Activated CD4-positive, alpha-beta memory T cell treated with anti-CD3 and anti-CD28 coated beads, Interleukin-2, amount 10 ng/mL, durations not matched to agents 7 days and 5 days (primary cell): ENCODE measurements around the gene PSMD9. TPM values are rescaled to one million over a fixed set of nuclear protein-coding genes. Genes with fewer than 3 reads are reported as not detected.
"Not testable (repeated sequence)": the region's sequence is repeated elsewhere in the genome, so short reads cannot be mapped to it uniquely, and the experiment has no call there.

Experiments
- CTCF ChIA-PET: fragments of 350-600 bp; sonication (Branson Sonifier 250); formaldehyde crosslinking; loops from one replicate; lab custom pipeline; 2021; ENCODE audit warnings: antibody characterized with exemption, inconsistent platforms; lab: Charles Lee
- POLR2A ChIA-PET: fragments of 350-600 bp; sonication (Branson Sonifier 250); formaldehyde crosslinking; loops from one replicate; lab custom pipeline; 2021; ENCODE audit warnings: antibody characterized with exemption; lab: Charles Lee
- DNase-seq: peaks from one replicate; pipeline ENCODE4 v3.0.0-alpha.2; 2020
- H3K27ac Mint-ChIP-seq: one replicate; pipeline ENCODE4 v1.8.0; 2021; ENCODE audit warnings: mild to moderate bottlenecking, mixed read lengths
- H3K27me3 Mint-ChIP-seq: one replicate; pipeline ENCODE4 v1.8.0; 2021; ENCODE audit warnings: mixed read lengths
- H3K36me3 Mint-ChIP-seq: one replicate; pipeline ENCODE4 v1.8.0; 2021; ENCODE audit warnings: low read depth, mixed read lengths
- H3K4me1 Mint-ChIP-seq: one replicate; pipeline ENCODE4 v1.8.0; 2021; ENCODE audit warnings: mixed read lengths
- H3K4me3 Mint-ChIP-seq: one replicate; pipeline ENCODE4 v1.8.0; 2021; ENCODE audit warnings: mild to moderate bottlenecking, mixed read lengths
- H3K9me3 Mint-ChIP-seq: one replicate; pipeline ENCODE4 v1.8.0; 2021; ENCODE audit warnings: mixed read lengths
- total RNA-seq, 2 experiments: library from RNA; stranded (reverse); gene quantifications; one replicate each; pipeline ENCODE4 v1.2.3, GENCODE V29; 2021

PSMD9 gene
- total RNA-seq, 2 experiments from 2014 or later = 56.3 to 59.7 TPM

DNA sequence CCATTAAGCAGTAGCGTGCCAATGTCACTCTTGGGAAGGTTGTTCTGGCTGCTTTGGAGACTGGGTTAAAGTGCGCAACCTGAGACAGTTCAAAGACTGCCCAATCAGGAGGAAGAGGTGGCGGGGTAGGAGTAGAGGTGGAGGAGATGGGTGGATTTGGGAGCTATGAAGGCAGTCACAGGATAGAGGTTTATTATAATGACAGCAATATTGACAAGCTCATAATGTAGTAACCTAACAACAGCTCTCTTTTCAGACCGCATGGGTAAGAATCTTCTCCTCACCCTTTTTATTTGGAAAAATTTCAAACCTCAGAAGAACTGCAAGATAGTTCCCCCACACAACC lies 5.3 kb upstream of the PSMD9 start:
- Mint-ChIP-seq H3K4me1 (peaks cover 8% of the 10 kb centered on the region), H3K27ac (no peak overlapping the region), H3K36me3 (no peaks in the 10 kb centered on the region), H3K9me3 (no peaks in the 10 kb centered on the region), H3K27me3 (peaks cover 5% of the 10 kb centered on the region), H3K4me3 (no peak overlapping the region)
- POLR2A ChIA-PET = interaction anchor here (0.5 kb wide), 1 partner anchor 31 kb away, joined by 3 read pairs; no protein-coding TSS in a partner anchor
- no peak for DNase-seq
- CTCF ChIA-PET = interaction anchor here (0.6 to 1.0 kb wide), 3 partner anchors 10 to 89 kb away, joined by 3 read pairs; no protein-coding TSS in a partner anchor

DNA sequence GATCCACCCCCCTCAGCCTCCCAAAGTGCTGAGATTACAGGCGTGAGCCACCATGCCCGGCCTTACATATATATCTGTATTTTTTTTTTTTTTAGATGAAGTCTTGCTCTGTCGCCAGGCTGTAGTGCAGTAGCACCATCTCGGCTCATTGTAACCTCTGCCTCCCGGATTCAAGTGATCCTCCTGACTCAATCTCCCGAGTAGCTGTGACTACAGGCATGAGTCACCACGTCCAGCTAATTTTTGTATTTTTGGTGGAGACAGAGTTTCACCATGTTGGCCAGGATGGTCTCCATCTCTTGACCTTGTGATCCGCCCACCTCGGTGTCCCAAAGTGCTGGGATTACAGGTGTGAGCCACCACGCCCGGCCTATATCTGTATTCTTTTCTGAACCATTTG lies 3.5 kb upstream of the PSMD9 start:
- H3K27me3 Mint-ChIP-seq, H3K4me3 Mint-ChIP-seq, POLR2A ChIA-PET, H3K9me3 Mint-ChIP-seq, DNase-seq, H3K36me3 Mint-ChIP-seq, H3K27ac Mint-ChIP-seq: not testable (repeated sequence)
- CTCF ChIA-PET = interaction anchor here (5.1 kb wide), 1 partner anchor 90 kb away, joined by 83 read pairs; the partner anchor contains the start of gene RHOF
- H3K4me1 Mint-ChIP-seq = peaks cover 25% of the 10 kb centered on the region

DNA sequence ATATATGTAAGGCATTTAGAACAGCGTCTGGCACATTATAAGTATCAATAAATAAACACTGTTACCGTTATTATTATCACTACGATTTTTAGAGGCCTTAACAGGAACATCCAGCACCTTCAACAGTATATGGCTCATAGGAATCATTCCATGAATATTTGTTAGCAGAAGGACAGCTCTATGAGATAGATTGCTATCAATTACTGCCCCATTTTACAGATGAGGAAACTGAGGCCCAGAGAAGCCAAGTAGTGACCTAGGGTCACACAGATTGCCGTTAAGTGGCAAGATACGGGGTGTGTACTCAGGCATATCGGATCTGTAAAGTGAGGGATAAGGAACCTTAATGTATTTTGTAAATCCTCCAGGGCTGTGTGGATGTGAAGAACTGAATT lies 510 bp upstream of the PSMD9 start:
- H3K9me3 Mint-ChIP-seq = no peaks in the 10 kb centered on the region
- POLR2A ChIA-PET = interaction anchor here (0.9 to 3.3 kb wide), 13 partner anchors 8 to 639 kb away, joined by 3 to 43 read pairs (median 4); partner anchors contain the start of genes CFAP251, KNTC1, RHOF and RSRC2
- peaks cover 39% of the 10 kb centered on the region for H3K4me1 Mint-ChIP-seq
- peaks cover 13% of the 10 kb centered on the region for H3K36me3 Mint-ChIP-seq
- H3K4me3 Mint-ChIP-seq = peak overlapping the region; percentile 96
- CTCF ChIA-PET = interaction anchor here (0.6 to 5.1 kb wide), 27 partner anchors 8 to 201 kb away, joined by 3 to 83 read pairs (median 4); partner anchors contain the start of genes CFAP251, RHOF and TMEM120B
- no peak for DNase-seq
- H3K27ac Mint-ChIP-seq = peak overlapping the region; percentile 99
- peaks cover 2% of the 10 kb centered on the region for H3K27me3 Mint-ChIP-seq

DNA sequence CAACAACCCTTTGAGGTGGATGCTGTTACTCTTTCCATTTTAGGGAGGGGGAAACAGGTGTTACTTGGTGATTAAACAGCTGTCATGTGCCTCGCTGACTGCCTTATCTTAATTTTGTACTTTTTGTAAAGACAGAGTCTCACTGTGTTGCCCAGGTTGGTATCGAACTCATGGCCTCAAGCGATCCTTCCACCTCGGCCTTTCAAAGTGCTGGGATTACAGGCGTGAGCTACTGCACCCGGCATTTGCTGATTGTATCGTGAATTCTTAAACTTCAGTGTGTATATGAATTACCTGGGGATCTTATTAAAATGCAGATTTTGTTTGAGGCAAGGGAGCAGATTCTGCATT lies 659 bp downstream of the PSMD9 start:
- Mint-ChIP-seq H3K4me1 (peaks cover 50% of the 10 kb centered on the region), H3K27ac (peak overlapping the region; percentile 99), H3K4me3 (peak overlapping the region; percentile 96), H3K27me3 (no peaks in the 10 kb centered on the region), H3K36me3 (peaks cover 19% of the 10 kb centered on the region), H3K9me3 (no peaks in the 10 kb centered on the region)
- no peak for DNase-seq
- ChIA-PET POLR2A (interaction anchor here (0.6 to 3.3 kb wide), 12 partner anchors 9 to 195 kb away, joined by 3 to 43 read pairs (median 4); partner anchors contain the start of genes CFAP251, RHOF and SETD1B), CTCF (interaction anchor here (1.8 to 5.1 kb wide), 6 partner anchors 19 to 203 kb away, joined by 6 to 83 read pairs (median 13); partner anchors contain the start of genes CFAP251 and RHOF)

DNA sequence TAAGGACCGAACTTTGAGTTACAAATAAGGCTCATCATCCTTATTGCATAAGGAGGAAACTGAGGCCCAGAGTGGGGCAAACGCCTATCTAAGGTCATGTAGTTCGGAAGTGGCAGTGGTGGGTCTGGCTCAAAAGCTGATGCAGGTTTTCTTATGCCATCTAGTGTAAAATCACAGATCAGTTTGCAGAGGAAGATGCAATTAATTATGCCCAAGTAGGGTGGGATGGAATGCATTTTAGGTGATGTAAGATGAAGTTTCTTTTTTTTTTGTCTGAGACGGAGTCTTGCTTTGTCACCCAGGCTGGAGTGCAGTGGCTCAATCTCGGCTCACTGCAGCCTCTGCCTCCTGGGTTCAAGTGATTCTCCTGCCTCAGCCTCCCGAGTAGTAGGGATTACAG lies 1.1 kb downstream of the PSMD9 start:
- CTCF ChIA-PET = interaction anchor here (2.1 to 5.1 kb wide), 5 partner anchors 29 to 203 kb away, joined by 8 to 83 read pairs (median 14); partner anchors contain the start of genes CFAP251 and RHOF
- not testable (repeated sequence) for DNase-seq

DNA sequence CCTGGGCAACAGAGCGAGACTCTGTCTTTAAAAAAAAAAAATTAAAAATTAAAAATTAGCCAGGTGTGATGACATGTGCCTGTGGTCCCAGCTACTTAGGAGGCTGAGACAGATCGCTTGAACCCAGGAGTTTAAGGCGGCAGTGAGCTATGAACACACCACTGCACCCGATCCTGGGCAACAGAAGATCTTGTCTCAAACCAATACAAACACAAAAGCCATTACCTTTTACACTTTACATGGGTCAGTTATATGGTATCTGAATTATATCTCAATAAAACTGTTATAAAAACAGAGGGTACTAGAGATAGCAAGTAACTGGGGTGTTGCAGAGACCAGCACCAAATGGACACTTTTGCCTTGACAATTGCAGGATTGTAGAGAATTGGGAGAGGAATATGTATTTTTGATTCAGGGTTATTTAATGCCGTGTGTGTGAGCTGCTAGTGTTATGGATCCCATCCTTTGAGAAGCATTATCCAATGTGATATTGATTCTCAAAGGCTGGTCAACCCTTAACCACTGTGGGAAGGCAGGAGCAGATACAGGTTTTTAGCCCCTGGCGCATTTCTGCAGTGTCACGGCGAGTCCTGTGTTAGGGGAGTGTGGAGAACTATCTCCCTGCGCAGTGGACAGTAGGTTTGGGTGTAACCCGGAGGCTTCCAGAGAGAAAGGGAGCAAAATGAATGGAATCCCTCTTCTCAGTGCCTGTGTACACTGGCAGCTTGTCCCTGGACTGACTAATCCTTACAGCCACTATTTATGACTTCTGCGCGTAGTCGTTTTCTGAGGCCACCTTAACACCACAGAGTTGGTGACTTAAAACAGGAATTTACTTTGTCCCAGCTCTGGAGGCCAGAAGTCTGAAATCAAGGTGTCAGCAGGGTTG lies 4.3 kb downstream of the PSMD9 start:
- no peak overlapping the region for H3K4me3 Mint-ChIP-seq
- no peak for DNase-seq
- no peaks in the 10 kb centered on the region for H3K9me3 Mint-ChIP-seq
- ChIA-PET POLR2A (interaction anchor here (1.4 kb wide), 1 partner anchor 89 kb away, joined by 3 read pairs; the partner anchor contains the start of gene SETD1B), CTCF (interaction anchor here (0.6 to 4.7 kb wide), 6 partner anchors 26 to 188 kb away, joined by 3 to 45 read pairs (median 6); partner anchors contain the start of genes CFAP251 and RHOF)
- H3K36me3 Mint-ChIP-seq = peaks cover 34% of the 10 kb centered on the region
- peaks cover 54% of the 10 kb centered on the region for H3K4me1 Mint-ChIP-seq
- H3K27ac Mint-ChIP-seq = no peak overlapping the region
- no peaks in the 10 kb centered on the region for H3K27me3 Mint-ChIP-seq

More for the DNA sequence above, 1.1 kb downstream of the PSMD9 start:
- H3K27ac Mint-ChIP-seq = peak overlapping the region; percentile 99
- H3K27me3 Mint-ChIP-seq, H3K9me3 Mint-ChIP-seq: not testable (repeated sequence)
- POLR2A ChIA-PET = interaction anchor here (0.6 to 3.3 kb wide), 7 partner anchors 84 to 195 kb away, joined by 3 to 43 read pairs (median 4); partner anchors contain the start of genes RHOF and SETD1B
- peak overlapping the region; percentile 96 for H3K4me3 Mint-ChIP-seq
- peaks cover 54% of the 10 kb centered on the region for H3K4me1 Mint-ChIP-seq
- peaks cover 20% of the 10 kb centered on the region for H3K36me3 Mint-ChIP-seq

DNA sequence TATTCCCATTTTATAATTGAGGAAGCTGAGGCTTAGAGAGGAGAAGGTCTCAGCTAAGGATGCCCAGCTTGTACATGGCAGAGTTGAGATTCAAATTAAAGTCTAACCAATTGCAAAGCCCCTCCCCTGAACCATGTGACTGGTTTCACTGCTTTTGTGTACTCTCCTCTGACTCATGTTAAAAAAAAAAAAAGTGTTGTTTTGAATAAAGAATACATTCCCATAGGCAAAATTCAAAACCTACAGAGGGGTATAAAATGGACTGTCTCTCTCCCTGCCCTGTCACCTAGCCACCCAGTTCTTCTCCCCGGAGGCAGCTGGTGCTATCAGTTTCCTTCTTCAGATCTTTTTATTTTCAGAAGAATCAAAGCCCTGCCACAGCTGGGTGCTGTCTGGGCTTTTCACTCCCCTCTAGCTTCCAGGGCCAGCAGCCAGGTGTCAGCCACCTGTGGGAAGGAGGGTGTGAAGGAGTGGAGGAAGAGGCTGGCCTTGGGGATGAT lies 5.4 kb downstream of the PSMD9 start:
- peaks cover 36% of the 10 kb centered on the region for H3K36me3 Mint-ChIP-seq
- H3K27ac Mint-ChIP-seq = peak overlapping the region; percentile 74
- POLR2A ChIA-PET = no interaction called here
- no peaks in the 10 kb centered on the region for H3K27me3 Mint-ChIP-seq
- no peak overlapping the region for H3K4me3 Mint-ChIP-seq
- H3K4me1 Mint-ChIP-seq = peaks cover 45% of the 10 kb centered on the region
- no peak for DNase-seq
- no peaks in the 10 kb centered on the region for H3K9me3 Mint-ChIP-seq
- CTCF ChIA-PET = interaction anchor here (0.6 to 4.7 kb wide), 4 partner anchors 24 to 1271 kb away, joined by 3 to 45 read pairs (median 6); partner anchors contain the start of genes CFAP251 and RHOF

DNA sequence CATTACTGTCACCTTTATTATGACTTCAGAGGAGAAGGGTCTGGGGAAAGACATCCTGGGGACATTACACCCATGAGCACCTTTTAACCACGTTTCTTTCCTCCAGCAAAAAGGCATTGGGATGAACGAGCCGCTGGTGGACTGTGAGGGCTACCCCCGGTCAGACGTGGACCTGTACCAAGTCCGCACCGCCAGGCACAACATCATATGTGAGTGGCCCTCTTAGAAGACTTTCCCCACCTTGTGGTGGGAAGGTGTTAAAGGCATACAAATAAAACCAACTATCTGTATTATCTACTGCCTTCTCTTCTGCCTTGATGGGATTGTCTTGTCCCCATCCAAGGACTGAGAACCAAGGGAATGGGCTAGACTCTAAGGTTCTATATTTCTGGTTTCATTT lies 6.0 kb downstream of the PSMD9 start:
- CTCF ChIA-PET = interaction anchor here (4.7 kb wide), 1 partner anchor 100 kb away, joined by 45 read pairs; the partner anchor contains the start of gene RHOF
- peaks cover 39% of the 10 kb centered on the region for H3K36me3 Mint-ChIP-seq
- peak overlapping the region; percentile 74 for H3K27ac Mint-ChIP-seq
- H3K27me3 Mint-ChIP-seq = no peaks in the 10 kb centered on the region
- POLR2A ChIA-PET = no interaction called here
- H3K9me3 Mint-ChIP-seq = no peaks in the 10 kb centered on the region
- H3K4me1 Mint-ChIP-seq = peaks cover 39% of the 10 kb centered on the region
- no peak overlapping the region for H3K4me3 Mint-ChIP-seq
- DNase-seq = no peak

DNA sequence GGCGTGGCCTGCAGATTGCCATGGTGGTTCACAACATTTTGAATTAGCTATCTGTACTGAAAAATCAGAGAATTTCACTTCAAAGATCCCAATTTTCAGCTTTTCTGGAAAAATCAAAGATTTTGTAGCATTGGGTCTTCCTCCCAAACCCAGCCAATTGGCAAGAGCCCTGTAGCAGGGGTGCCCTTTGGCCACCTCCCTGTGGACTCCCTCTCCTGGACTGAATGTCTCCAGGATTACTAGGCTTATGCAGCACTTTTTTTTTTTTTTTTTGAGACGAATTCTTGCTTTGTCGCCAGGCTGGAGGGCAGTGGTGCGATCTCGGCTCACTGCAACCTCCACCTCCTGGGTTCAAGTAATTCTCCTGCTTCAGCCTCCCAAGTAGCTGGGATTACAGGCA lies 9.7 kb downstream of the PSMD9 start:
- CTCF ChIA-PET = interaction anchor here (1.4 kb wide), 1 partner anchor 20 kb away, joined by 3 read pairs; the partner anchor contains the start of gene CFAP251
- H3K27me3 Mint-ChIP-seq = no peaks in the 10 kb centered on the region
- peaks cover 49% of the 10 kb centered on the region for H3K36me3 Mint-ChIP-seq
- peaks cover 19% of the 10 kb centered on the region for H3K4me1 Mint-ChIP-seq
- H3K4me3 Mint-ChIP-seq = no peak overlapping the region
- no peak overlapping the region for H3K27ac Mint-ChIP-seq
- DNase-seq = no peak
- POLR2A ChIA-PET = no interaction called here
- no peaks in the 10 kb centered on the region for H3K9me3 Mint-ChIP-seq

DNA sequence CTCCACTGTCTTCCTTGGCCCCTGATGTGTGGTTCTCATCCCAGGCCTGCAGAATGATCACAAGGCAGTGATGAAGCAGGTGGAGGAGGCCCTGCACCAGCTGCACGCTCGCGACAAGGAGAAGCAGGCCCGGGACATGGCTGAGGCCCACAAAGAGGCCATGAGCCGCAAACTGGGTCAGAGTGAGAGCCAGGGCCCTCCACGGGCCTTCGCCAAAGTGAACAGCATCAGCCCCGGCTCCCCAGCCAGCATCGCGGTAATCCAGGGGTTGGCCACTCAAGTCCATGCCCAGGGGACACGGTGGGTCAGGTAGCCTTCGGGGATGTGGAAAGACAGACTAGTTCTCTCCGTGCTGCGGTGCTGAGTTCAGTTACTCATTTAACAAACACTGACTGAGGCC lies 11.0 kb downstream of the PSMD9 start:
- DNase-seq = no peak
- CTCF ChIA-PET = no interaction called here
- H3K4me1 Mint-ChIP-seq = peaks cover 6% of the 10 kb centered on the region
- no peaks in the 10 kb centered on the region for H3K9me3 Mint-ChIP-seq
- no peak overlapping the region for H3K27ac Mint-ChIP-seq
- peaks cover 47% of the 10 kb centered on the region for H3K36me3 Mint-ChIP-seq
- POLR2A ChIA-PET = no interaction called here
- H3K27me3 Mint-ChIP-seq = no peaks in the 10 kb centered on the region
- H3K4me3 Mint-ChIP-seq = no peak overlapping the region

DNA sequence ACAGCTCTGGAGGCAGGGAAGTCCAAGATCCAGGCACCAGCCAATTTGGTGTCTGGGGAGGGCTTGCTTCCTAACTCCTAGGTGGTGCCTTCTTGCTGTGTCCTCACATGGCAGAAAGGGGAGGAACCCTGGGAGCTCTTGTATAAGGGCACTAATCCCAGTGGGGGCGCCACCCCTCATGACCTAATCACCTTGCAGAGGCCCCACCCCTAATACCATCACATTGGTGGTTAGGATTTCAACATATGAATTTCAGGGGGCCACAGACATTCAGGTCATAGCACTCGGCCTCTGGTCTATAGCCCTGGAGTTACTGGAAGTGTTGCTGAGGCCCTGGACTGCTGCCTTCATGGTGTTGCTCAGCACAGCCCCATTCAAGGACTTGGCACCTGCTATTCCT lies 14.6 kb downstream of the PSMD9 start:
- no peaks in the 10 kb centered on the region for H3K9me3 Mint-ChIP-seq
- H3K4me3 Mint-ChIP-seq = no peak overlapping the region
- H3K27ac Mint-ChIP-seq = no peak overlapping the region
- H3K4me1 Mint-ChIP-seq = no peaks in the 10 kb centered on the region
- POLR2A ChIA-PET = no interaction called here
- no peak for DNase-seq
- peaks cover 48% of the 10 kb centered on the region for H3K36me3 Mint-ChIP-seq
- H3K27me3 Mint-ChIP-seq = no peaks in the 10 kb centered on the region
- CTCF ChIA-PET = interaction anchor here (0.5 to 1.6 kb wide), 2 partner anchors 11 to 15 kb away, joined by 3 to 4 read pairs; partner anchors contain the start of gene CFAP251

DNA sequence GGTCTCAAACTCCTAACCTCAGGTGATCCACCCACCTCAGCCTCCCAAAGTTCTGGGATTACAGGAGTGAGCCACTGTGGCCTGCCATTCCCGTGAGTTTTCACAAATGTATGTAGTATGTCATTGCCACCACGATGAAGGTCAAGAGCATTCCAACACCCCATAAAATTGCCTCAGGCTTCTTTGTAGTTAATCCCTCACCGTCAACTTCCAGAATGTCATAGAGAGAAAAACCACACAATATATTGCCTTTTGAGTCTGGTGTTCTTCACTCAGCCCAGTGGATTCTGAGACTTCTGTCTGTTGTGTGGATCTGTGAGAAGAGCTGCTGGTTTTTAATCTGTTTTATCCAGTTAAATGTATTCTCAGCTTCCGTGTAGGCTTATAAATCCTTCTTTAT lies 17.2 kb downstream of the PSMD9 start:
- peaks cover 2% of the 10 kb centered on the region for H3K4me1 Mint-ChIP-seq
- peaks cover 53% of the 10 kb centered on the region for H3K36me3 Mint-ChIP-seq
- ChIA-PET POLR2A (no interaction called here), CTCF (interaction anchor here (1.7 kb wide), 1 partner anchor 13 kb away, joined by 8 read pairs; the partner anchor contains the start of gene CFAP251)
- no peak overlapping the region for H3K4me3 Mint-ChIP-seq
- no peaks in the 10 kb centered on the region for H3K9me3 Mint-ChIP-seq
- no peaks in the 10 kb centered on the region for H3K27me3 Mint-ChIP-seq
- DNase-seq = no peak
- no peak overlapping the region for H3K27ac Mint-ChIP-seq
